CD4-positive, alpha-beta T cell treated with Interleukin-17A for 4 hours (primary cell): Measurements from ENCODE around the gene RHBDD2.
"Not testable (repeated sequence)": the region's sequence is repeated elsewhere in the genome, so short reads cannot be mapped to it uniquely, and the experiment has no call there.

ENCODE experiments used
- DNase-seq: peaks from one replicate; pipeline ENCODE4 v3.0.0-alpha.2; 2020; ENCODE audit warnings: mixed read lengths

The RHBDD2 gene

DNA sequence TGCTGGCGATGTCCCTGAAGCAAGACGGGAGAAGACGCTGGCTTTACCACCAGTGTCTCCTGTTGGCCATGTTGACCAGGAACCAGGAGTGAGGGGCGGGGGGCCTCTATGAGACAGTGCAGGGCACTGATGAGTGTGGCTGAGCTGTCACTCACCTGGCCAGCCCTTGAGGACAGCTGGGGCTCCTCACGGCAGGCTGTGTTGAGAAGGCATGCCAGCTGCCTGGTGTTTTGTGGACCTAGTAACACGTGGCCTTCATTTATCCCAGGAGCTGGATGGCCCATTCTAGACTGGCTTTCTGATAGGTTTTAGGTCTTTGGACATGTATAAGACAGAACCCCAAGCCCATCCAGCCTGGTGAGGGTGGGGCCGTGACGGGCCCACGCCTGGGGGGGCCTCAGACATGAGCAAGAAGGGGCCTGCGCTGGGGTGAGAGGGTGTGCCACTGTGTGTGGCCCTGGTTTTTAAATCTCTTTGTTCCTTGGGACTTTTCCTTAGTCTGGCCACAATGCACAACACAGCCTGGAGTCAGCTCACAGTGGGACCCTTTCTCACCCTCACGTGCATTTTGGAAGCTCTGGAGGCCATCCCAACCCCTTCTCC lies 10.5 kb downstream of the RHBDD2 start:
- no peak for DNase-seq

DNA sequence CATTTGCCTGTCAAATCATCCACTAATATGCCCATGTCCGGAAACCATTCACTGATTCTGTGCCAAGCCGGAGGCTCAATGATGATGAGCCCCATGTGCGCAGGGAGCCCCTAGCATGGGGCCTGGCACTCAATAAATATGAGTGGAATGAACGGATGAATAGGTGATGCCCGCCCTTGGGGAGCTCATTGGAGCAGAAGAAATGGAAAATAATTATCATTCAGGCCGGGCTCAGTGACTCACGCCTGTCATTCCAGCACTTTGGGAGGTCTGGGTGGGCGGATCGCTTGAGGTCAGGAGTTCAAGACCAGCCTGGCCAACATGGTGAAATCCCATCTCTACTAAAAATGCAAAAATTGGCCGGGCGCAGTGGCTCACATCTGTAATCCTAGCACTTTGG lies 11.0 kb downstream of the RHBDD2 start:
- DNase-seq, result no peak

DNA sequence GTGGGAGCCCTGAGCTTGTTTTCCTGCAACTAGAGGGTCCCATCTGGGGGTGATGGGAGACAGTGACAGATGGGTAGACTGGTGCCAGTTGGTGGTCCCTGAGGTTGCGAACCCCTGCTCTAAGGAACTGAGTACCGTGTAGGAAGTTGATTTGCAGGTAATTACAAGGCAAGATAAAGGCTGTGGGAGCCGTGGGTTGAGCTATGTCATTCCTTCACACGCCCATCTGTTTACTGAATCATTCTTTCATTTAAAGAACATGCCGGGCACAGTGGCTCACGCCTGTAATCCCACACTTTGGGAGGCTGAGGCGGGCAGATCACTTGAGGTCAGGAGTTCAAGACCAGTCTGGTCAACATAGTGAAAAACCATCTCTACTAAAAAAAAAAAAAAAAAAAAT lies 12.4 kb downstream of the RHBDD2 start:
- not testable (repeated sequence) for DNase-seq

DNA sequence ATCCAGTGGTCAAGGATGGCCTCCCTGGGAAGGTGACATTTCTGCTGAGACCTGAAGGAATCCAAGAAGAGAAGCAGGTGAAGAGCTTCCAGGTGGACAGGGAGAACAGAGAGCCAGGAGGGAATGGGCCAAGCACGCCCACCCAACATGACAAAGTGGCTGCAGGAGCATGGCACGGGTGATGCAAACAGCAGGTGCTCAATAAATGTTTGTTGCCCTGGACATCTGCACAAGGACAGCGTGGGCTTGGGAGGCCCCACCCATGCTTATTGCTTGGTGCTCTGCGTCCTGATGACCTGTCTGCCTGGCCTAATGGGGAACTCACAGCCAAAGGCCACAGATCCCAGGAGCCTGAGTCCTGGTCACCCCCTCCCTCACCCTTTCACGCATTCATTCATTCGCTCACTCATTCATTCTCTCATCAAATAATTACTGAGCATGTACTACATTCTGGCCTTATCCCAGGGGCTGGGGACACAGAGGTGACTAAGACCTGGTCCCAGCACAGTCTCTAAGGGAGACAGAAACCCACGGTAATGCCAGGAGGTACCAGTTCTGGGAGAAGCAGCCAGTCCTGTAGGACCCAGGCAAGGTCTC lies 13.1 kb downstream of the RHBDD2 start:
- DNase-seq, result no peak

DNA sequence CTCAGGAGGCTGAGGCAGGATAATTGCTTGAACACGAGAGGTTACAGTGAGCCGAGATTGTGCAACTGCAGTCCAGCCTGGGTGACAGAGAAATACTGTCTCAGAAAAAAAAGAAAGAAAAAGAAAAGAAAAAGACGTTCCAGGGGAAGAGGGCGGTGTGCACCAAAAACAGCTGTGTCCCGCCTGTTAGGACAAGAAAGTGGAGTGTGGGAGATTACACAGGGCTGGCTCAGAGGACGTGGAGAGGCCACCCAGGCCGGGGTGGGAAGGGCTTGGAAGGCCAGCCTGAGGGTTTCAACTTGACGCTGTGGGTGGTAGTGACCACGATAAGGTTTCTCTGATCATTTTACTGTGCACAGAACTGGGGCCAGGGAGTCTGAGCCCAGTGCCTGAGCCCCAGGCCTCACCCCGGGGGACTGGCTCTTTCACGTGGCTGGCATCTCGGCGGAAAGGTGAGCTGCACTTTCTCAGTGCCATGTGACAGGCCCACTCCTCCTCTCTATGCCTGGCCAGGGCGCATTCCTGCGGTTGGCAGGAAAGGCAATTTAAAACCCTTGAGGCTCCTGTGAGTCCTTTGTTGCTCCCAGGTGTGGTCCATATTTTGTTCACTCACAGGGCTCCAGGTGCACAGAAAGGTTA lies 13.9 kb downstream of the RHBDD2 start:
- no peak for DNase-seq

GRCh38 chr7:75896803-75897327 lies 18.0 kb downstream of the RHBDD2 start:
- DNase-seq, result no peak

DNA sequence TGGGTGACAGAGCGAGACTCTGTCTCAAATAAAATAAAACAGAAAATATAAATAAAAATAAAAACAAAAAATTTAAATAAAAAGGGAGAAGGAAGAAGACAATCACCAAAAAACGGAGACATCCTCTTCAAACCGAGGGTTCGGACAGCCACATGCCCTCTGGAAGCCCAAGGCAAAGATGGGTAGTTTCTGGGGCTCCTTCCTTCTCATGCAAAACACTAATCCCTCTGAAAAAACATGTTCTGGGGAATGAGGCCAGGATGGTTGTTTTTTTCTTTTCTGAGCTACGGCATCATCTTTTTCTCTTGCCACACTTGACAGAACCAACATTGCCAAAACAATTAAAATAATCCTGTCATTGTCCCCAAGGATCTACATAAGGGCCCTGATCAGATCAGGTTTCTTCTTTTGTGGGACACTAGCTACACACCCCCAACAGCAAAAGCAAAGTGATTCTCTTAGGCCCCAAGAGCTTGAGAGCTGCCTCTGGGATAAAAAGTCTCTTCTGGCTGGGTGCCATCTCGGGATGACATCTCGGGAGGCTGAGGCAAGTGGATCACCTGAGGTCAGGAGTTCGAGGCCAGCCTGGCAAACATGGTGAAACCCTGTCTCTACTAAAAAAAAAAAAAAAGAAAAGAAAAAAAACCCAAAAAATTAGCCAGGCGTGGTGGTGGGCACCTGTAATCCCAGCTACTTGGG lies 21.9 kb downstream of the RHBDD2 start:
- no peak for DNase-seq

DNA sequence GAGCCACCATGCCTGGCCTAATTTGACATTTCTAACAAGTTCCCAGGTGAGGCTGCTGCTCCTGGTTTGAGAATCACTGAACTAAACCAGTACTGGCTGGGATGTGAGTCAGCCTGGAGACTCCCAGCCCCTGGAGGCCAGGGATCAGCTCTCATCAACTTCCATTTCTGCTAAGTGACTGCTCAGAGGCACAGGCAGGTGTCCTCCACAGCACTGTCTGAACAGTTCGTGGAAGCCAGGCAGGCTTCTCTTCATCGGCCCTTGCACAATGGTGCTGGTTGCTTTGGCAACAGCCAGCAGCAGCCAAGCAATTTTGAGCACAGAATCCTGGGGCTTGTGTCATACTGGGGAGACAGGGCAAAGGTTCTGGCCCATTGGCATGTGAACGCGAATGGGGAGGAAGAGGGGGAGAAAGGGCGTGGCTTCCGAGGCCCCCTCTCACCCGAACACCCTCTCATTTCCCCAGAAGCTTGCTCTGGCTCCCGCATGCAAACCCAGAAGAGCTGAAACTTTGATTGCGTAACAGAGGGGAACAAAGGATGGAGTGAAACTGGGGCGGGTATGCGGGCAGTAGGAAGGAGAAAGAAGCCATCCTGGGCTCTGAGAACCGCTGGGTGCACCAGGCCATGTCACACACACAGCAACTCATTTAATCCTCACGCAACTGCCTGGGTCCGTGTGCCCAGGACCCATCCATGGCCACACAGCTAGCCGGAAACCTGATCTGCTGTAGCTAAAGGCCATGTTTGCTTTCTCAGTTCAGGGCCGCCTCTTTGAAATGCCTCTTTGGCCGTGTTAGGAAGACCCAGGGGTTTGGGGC lies 27.2 kb downstream of the RHBDD2 start:
- no peak for DNase-seq

DNA sequence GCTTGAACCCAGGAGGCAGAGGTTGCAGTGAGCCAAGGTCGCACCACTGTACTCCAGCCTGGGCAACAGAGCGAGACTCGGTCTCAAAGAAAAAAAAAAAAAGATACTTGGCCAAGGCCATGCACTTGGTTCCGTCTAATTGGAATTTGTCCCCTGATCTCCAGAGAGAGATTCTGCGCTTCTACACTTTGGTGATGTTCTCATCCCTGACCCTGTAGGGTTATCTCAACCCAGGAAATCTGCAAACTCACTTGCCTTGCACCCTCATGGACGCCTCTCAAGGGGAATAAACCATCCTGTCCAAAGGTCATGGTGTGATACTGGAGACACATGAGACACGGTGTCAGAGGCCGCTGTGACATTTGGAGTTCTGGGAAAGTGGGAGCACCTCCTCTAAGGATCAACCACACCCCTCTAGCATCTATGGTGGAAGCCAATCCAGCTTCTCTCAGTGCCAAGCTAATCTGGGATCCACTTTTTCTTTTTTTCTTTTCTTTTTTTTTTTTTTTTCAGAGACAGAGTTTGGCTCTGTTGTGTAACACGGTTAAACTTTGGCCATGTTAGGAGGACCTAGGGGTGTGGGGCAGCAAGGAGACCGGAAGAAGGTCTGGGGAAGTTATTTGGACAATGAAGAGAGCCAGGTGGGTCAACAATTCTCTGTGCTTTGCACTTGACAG lies 28.3 kb downstream of the RHBDD2 start:
- no peak for DNase-seq

GRCh38 chr7:75907668-75908039 lies 28.8 kb downstream of the RHBDD2 start:
- not testable (repeated sequence) for DNase-seq

DNA sequence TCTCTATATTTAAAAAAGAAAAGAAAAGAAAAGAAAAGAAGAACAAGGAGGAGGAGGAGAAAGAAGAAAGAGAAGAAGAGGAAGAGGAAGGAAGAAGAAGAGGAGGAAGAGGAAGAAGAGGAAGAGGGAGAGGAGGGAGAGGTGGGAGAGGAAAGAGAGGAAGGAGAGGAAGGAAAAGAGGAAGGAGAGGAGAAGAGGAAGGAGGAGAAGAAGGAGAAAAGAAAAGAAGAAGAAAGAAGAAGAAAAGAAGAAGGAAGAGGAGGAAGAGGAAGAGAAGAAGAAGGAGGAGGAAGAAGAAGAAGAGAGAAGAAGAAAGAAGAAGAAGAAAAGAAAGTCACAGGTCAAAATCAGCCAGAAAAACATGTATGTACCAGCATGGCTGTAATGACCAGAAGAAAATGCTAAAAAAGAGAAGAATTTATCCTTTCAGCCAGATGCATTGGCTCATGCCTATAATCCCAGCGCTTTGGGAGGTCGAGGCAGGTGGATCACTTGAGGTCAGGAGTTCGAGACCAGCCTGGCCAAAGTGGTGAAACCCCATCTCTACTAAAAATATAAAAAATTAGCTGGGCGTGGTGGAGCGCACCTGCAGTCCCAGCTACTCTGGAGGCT lies 30.8 kb downstream of the RHBDD2 start:
- no peak for DNase-seq

- not testable (repeated sequence) for DNase-seq
These were observed 32.4 kb downstream of the RHBDD2 start for GRCh38 chr7:75911186-75911585.

- no peak for DNase-seq
These were observed 34.6 kb downstream of the RHBDD2 start for GRCh38 chr7:75913437-75913836.

DNA sequence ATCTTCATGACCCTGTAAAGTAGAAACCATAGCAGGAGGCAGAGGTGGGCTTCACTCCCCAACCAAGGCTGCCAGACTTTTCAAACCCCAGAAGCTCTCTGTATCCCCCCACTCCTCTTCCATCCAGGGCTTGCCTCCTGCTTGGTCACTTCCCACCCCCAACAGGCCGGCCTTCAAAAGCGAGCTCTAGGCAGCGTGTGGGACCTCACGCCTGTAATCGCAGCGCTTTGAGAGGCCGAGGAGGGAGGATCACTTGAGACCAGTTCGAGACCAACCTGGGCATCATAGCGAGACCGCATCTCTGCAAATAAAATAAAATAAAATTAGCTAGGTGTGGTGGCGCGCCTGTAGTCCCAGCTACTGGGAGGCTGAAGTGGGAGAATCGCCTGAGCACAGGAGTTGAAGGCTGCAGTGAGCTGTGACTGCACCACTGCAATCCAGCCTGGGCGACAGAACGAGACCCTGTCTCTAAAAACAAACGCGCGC lies 35.4 kb downstream of the RHBDD2 start:
- no peak for DNase-seq

- peak; percentile 96 for DNase-seq
These were observed 36.0 kb downstream of the RHBDD2 start, which contains the start of gene POR for GRCh38 chr7:75914655-75915415. TSS of gene POR (plus strand) at chr7:75915155. CDS start at chr7:75954002, 38,847 bp downstream.

- peak; percentile 30 for DNase-seq
These were observed 36.8 kb downstream of the RHBDD2 start for GRCh38 chr7:75915416-75916156.

GRCh38 chr7:75916259-75916658 lies 37.4 kb downstream of the RHBDD2 start:
- no peak for DNase-seq

DNA sequence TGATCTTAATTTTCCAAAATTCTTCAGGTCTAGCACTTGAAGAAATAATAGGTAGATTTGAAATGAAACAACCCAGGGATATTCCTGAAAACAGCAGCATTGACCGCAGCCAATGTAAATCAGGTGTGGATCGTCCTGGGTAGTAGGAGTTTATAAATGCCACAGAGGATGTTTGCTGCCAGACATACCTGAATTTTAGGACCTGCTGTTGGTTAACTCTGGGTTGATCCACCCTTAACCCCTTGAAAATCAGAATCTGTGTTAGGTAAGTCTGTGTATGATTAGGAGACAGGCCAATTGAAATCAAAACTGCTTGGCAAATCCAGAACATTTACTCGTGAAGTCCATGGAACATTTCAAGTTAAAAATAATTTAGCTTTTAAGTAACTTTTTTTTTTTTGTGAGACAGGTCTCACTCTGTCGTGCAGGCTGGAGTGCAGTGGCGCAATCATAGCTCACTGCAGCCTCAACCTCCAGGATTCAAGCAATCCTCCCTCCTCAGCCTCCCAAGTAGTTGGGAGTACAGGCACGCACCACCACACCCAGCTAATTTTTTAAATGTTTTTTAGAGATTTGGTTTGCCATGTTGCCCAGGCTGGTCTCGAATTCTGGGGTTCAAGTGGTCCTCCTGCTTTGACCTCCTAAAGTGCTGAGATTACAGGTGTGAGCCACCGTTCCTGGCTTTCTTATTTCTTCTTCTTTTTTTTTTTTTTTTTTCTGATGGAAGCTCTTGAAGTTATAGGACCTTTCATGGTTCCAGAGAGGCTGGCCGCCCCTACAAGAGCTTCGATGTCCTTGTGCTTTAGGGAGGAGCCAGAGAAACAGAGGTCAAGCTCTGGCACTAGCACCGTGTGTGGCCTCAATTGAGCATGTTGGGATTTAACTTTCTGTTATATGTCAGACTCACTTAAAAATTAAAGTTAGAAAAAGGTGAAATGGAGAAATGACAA lies 38.1 kb downstream of the RHBDD2 start:
- DNase-seq, result no peak
